NCI-H510A treated with DMSO at 0.1 percent for 48 hours (cell line): ENCODE data around the gene RHEBL1.

Experiments used
- DNase-seq: peaks from one replicate; lab custom pipeline; 2025; lab: John Stamatoyannopoulos, UW

The RHEBL1 gene

DNA sequence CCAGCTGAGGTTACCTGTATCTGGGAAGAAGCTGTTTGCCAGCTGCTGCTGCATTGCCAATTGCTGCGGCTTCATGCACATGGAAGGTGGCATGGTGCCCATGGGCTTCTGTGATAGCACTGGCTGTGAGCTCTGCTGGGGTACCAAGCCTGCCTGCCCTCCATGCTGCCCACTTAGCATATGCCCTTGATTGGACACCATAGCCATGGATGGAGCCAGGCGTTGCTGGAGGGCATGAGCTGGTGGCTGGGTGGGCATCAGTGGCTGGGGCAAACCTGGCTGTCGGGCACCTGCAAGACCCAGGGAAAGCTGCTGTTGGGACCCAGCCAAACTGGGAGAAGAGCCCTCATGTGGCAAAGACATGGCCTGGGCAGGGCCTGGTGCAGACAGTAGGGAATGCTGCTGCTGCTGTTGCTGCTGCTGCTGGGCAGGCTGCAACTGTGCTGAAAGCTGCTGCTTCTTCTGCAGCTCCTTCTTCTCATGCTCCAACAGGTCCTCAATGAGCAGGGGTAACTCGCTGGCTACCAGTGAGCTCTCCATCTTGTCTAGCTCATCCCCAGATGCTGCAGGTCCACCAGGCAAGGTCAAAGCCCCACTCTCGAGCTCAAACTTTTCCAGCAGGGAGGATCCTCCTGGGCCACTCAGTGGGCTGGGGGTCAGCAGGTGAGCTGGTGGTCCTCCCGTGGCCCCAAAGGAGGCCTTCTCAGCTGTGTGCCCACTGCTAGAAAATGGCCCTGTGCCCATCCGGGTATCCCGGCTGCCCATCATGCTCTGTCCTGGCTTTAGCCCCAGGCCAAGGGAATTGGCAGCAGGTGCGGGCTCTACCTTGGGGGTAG, 32.5 kb downstream of the RHEBL1 start:
- no peak for DNase-seq

DNA sequence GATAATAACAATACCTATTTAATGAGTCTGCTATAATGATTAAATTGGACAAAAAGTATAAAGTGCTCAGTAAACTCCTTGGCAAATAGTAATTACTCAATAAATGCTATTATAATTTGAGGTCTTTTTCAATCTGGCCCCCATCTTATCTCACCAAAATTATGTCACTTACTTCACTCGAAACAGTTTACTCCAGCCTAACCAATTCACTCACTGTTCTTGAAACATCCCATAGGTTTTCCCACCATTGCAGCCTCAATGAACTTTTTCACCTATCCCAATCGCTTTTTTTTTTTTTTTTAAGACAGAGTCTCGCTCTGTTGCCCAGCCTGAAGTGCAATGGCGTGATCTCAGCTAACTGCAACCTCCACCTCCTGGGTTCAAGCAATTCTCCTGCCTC, 33.8 kb downstream of the RHEBL1 start:
- no peak for DNase-seq

DNA sequence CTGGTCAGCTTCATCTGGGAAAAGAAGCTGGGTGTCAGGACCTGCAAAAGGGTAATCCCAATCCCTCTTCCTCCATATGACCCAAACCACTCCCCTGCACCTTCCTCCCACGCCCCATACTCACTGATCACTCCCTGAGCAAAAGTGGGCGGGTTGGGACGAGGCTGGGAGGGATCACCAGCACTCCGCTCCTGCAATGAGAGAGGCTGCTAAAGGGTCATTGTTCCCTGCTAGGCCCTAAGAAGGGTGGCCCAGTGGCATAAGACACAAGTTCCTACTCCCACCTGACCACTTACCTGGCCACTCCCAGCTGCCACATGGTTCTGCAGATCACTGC, 35.5 kb downstream of the RHEBL1 start:
- DNase-seq: no peak

DNA sequence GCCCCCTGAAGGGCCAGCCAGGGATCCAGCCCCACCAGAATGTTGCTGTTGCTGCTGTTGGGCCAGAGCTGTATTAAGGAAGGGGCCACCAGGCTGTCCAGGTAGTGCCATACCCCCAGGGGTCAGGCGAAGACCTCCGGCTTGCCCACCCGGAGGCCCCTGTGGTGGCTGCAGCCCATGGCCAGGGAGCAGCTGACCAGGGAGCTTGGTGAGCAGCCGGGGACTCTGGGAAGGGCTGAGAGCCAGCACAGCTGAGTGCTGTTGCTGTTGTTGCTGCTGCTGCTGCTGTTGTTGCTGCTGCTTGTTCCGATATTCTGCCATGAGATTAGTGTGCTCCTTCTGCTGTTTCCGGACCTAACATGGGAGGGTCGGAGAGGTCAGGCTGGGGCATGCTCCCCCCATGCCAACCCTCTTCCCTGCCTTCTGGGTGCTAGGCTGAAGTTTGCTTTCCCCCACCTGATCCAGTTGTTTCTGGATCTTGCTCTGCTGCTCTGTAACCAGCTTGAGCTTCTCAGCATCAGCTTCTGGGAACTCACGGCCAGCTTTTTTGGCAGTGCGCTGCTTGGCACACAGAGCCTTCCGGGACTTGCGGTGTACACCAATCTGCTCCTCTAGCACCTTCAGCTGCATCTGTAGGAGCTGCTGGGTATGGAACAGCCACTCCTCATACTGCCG, 36.0 kb downstream of the RHEBL1 start:
- DNase-seq: no peak

DNA sequence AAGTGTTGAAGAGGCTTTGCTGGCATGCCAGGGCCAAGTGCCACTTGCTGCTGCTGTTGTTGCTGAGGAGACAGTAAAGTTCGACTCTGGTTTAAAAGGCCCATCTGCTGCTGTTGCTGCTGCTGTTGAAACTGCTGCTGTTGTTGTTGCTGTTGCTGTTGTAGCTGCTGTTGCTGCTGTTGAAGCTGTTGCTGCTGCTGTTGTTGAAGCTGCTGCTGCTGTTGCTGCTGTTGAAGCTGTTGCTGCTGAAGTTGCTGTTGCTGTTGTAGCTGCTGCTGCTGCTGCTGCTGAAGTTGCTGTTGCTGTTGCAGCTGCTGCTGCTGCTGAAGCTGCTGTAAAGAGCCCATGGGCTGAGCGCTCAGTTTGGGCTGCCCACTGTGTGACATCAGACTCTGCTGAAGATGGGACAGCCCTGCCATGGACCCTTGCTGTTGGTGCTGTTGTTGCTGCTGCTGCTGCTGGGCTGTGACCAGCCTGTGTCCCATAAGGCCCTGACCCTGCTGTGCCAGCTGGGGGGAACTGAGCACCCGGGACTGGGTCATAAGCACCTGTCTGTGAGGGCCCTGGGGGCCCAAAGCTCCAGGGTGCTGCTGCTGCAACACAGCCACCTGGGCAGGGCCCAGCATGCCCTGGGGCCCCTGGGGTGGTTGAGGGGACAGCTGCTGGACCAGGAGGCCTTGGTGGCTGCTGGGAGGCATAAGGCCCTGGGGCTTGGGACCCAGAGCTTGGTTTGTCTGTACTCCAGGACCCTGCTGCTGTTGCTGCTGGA, 36.9 kb downstream of the RHEBL1 start:
- no peak for DNase-seq

DNA sequence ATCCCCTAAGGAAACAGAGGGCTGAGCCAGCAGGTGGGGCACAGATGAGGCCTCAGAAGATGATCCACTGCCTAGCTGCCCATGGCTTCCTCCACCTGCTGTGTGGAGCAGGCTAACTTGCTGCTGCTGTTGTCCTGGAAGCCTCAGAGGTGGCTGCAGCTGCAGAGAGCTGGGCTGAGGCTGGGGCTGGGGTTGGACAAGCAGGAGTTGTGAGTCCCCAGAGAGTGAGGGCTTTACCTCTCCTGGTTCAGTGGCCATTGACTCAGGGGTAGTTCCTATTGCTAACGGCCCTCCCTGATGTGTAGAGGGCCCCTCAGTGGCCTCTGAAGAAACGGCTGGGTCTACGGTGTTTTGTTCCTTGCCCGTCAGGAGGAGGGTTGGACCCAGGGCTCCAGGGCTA, 37.5 kb downstream of the RHEBL1 start:
- no peak for DNase-seq

DNA sequence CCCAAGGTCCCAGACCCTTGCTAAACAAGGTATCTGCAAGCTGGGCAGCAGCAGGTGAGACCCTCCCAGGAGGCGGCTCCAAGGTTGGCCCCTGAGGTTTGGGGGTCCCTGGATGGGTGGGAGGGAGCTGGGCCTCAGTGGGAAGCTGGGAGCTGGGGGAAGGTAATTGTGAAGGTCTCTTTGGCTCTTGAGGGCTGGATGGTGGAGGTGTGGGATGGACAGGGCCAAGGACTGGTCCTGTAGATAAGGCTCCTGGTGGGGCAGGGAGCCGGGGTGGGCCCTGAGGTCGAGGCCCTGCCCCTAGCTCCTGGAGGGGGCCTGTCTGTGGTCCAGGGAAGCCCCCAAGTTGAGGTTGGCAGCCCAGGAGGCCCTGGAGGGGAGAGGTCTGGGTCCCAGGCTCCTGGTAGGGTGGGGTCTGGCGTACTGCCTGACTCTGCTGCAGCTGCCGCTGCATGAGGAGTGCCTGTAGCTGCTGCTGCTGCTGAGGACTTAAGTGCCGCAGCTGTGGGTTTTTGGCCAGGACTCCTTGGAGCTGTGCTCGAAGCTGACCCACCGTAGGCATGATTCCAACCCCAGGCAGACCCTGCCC, 38.1 kb downstream of the RHEBL1 start:
- no peak for DNase-seq

DNA sequence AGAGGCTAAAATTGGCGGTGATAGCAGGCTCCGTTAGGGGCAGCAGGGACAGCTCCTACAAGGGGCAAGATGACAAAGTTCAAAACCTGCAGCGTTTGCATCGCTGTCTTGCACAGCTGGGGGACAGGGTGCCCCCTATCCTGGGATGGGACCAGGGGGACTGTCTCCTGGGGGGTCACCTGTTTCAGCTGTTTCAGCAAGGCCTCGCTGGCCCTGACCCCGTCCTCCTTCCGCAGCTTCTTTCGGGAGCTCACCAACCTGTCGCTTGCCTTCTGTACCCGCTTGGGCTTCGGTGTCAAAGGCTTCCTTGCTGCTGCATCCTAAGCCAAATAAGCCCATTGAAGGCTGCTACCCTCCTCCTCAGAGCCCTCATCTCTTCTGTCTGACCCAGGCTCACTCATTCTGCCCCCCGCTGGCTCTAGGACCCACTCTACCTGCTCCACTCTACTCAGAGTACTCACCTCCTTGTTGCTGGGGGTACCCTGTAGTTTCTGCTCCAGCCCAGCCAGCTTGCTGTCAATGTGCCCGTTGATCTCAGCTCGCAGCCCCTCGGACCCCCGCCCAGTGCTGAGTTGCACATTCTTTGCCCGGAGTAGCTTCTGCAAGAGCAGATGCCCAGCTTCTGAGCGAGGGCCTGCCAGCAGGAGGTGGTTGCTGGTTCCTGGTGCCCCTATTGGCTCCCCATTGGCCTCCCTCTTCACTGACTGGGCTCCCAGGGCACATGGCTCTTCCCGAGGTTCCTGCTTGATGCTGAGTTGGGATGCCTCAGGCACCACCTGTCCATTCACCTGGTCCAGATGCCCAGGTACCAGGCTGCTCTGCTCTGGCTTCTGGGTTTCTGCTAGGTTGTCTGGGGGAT, 38.8 kb downstream of the RHEBL1 start:
- DNase-seq: no peak

DNA sequence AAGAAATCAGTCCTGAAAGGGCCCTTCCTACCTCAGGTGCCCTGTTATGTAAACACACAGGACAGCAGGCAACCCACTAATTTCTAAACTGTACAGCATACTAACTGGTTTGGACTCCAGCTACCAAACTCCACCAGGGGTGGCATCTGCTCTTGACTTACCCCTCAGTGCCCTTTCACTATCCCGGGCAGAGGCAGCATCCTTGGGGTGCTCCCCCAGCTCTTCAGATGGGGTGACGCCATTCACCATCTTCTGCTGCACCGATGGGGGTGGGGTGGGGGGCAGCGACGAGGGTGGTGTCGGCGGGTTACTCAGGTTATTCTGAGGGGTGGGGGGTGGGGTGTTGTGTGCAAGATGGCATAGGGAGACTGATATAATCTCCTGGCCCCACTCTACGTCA, 39.7 kb downstream of the RHEBL1 start:
- no peak for DNase-seq

DNA sequence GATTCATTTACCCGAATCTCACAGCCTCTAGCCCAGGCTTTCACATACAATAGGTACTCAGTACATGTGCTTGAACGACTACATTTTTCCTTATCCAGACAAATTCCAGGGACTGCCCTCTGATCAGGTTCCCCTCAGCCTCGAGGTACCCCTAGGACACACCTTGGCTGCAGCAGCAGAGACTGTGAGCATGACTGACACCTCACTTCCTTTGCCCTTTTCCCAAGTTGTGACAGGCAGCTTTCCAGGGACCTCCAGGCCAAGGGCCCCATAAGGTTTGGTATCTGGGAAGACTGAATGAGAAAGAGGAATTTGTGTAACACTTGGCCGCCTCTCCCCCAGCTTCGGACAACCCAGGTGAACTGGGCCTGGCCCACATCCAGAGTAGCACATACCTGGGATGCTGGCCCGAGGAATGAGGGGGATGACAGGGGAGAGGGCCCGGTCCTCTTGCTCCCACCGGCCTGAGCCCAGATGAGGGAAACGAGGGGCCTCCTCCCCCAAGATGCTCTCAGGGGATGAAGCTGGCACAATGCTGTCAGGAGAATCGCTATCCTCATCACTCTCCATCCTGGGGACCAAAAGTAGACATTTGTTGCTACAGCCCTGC, 41.0 kb downstream of the RHEBL1 start:
- DNase-seq: no peak

DNA sequence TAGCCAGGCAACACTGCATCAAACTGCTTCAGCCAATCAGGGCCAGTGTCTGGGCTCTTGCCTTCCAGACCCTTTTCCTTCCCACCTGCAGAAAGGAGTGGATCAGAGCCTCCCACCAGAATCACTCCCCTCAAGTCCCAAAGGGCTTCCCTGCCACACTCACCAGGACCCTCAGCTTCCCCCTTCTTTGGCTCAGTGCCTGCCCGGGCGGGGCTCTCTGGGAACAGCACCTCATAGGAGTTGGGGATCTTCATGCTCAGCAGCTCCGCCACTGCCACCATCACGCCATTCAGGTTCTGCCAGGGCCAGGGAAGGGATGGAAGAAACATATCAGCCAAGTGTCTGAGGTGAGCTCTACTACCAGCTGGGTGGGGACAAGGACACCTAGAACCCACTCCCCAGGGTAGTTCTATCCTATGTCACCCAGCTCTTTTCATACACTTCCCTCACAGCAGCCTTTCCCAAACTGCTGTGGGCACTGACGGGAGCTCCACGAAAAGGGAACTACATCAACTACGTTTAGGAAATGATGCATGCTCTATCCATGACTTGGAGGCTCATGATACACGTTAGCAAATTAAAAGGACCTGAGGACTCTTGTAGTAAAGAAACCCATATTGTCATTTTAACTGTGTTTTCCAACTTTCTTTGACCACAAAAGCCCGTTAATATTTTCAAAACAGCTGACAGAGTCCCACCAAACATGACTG, 41.8 kb downstream of the RHEBL1 start:
- no peak for DNase-seq

DNA sequence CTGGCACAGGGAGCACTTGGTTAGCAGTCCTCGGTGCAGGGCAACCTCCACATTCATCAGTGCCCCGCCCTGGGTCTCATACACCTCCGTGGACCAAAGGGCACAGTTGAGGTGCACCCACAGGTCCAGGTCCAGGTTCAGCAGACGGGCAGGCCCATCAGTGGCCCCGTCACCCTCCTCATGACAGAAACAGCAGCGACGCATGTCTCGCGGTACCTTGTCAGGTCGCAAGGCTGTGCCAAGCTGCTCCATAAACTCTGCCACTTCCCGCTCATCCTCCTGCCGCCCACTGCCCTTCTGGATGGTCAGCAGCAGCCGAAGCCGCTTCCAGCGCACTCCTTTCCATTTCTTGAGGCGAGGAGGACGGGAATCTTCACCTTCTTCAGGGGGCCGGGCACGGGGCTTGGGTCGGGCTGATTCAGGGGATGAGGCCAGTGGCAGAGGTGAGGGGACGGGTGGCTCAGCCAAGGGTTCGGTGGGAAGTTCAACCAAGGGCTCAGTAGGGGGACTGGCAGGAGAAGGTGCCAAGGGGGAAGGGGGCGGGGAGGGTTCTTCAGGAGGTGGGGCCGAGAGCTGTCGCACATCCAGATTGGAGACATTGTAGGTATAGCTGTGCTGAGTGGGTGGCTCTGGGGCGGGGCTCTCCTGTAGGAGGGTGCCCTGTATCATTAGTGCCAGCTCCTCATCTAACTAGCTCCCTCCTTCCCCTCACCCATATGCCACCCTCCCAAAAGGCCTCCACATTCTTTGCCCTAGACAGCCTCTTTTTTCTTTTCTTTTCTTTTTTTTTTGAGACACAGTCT, 42.9 kb downstream of the RHEBL1 start:
- no peak for DNase-seq

DNA sequence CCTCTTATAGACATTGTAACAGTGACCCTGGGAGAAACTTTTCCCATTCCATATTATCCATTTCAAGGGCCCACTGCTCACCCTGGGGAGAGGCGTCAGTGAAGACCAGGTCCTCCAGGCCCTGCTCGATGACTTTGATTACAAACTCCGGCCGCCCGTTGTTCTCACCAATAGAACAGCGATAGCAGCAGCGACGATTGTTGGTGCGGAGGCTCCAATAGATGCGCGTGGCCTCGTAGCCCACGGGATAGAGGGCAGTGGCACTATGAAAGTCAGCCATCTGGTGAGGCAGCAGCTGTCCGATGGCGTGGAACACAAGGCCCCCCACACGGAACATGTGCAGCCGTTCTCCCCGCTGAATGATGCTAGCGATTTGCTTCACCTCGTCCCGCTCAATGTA, 43.7 kb downstream of the RHEBL1 start:
- DNase-seq: no peak

DNA sequence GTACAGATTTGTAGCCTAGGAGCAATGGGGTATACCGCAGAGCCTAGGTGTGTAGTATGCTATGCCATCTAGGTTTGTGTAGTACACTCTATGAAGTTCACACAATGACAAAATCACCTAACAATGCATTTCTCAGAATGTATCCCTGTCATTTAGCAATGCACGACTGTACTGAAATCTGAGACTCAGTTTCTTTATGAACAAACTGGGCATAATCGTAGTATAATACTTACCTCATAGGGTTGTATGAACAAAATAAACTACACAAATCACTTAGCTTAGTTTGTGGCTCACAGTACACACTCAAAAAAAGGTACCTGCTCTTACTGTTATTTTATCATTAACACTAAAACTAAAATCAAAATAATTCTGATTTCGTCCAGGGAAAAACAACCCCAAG, 44.3 kb downstream of the RHEBL1 start:
- DNase-seq: no peak

DNA sequence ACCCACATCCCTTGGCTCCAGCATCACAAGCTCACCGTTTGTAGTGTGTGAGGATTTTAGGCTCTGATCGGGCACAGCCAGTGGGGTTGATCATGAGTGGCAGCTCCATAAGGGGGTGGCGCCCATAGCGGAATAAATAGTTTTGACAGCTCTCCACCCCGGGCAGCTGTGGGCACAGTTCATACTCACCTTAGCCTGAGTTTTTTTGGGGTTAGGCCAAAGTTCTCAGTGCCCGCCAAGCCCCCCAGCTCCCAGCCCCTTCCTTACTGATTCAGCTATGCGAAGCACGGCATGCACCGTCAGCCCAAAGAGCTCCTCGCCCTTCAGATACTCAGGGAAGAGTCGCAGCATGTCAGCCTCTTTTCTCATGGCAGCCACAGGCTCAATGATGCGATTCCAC, 45.2 kb downstream of the RHEBL1 start:
- DNase-seq: no peak

DNA sequence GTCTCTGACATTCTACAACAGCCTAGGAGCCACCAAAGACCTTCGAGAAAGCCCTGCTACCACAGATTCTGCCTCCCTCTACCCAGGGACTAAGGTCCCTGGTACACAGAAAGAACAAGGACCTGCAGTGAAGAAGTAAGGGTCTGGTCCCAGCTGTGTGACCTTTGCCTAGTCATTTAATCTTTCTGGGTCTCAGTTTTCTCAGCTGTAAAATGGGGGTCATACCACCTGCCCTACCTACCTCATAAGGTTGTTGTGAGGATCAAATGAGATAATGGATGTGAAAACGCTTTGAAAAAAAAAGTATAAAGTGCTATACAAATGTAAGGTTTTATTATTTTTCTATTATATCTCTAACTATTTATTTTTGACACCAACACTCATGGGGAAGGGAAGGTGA, 46.0 kb downstream of the RHEBL1 start:
- no peak for DNase-seq

DNA sequence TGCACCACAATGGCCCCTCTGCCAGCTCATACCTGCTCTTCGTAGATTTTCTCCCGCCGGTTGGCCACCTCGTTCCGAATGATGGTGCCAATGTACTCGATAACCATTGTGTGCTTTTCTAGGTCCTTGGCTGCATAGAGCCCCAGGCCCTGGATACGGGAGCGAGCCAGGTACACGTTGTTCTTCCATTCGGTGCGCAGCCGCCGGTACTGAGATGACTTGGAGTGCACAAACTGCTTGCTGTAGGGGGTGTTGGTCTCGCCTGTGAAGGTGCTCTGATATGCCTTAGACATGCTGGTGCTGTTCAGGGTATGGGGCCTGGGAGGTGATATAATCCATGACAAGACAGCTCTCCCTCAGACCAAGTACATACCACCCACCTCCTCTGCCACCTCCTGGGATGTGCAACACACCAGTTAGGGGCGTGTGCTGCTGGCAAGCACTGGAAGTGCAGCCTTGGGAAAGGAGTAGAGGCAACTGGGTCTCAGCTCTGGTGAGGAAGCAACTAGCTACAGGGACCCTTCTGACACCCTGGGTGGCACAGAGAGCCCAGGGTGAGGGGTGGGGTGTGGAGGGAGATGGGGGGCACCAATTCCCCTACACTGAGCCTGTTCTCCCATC, 47.1 kb downstream of the RHEBL1 start:
- no peak for DNase-seq

DNA sequence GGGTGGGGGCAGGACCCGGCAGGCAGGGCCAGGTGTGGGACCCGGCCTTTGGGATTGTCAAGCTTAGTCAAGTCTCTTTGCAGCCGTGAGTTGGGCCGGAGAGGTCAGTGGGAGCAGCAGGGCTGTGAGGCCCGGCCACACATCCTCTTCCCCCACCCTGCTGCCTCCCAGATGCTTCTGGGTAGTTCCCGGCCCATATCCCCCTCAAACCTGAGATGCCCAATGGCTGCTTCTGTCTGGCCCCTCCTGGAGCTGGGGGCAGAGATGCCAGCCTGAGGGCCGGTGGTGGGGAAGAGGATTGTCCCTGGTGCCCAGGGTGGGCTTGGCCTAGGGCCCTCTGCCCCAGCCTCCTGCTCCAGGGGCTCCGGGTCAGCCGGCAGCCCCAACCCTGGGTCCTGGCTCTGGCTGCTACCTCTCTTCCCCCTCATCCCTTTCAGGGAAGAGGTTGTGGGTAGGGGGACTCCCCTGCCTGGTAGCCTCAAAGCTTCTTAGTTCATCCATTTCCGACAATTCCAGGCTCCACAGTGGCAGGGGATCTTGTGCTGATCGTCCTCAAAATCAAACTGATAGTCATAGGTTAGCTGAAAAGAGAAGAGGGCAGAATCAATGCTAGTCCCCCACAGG, 48.4 kb downstream of the RHEBL1 start:
- DNase-seq: no peak

DNA sequence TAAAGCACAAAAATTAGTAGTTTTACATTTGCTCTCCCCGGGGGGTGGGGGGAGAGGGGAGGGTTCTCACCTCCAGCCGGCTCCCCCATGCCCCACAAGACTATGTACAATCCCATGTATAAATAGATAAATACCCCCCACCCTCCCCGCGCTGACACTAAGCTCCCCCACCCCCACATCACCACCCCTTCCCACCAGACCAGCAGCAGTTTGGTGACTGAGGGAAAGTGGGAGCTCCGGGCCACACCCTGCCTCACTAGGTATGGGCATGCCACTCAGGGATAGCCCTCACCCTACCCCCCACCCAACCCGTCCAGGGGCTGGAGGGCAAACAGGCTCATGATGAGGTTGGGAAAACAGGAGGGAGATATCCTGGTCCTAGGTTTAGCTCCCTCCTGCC, 49.3 kb downstream of the RHEBL1 start:
- no peak for DNase-seq
